PFSK-1 (cell line): ENCODE results near the gene TNFRSF1A.

Experiments
- POLR2AphosphoS5 ChIP-seq: IDR thresholded peaks from 2 replicates; pipeline ENCODE4 v1.6.1; 2012; ENCODE audit warnings: low read depth, mild to moderate bottlenecking, control low read depth, low read length, moderate library complexity
- TF ChIP-seq, protein P1 (sequence below), 2 experiments: IDR thresholded peaks; 2 replicates each; pipeline versions ENCODE4 v1.6.1 to v1.8.0; 2011 to 2012; ENCODE audit warnings: low read depth in 2 of 2, low read length in 2 of 2, control low read depth in 1 of 2, inconsistent platforms in 1 of 2, mild to moderate bottlenecking in 1 of 2, moderate library complexity in 1 of 2; ENCODE audit not compliant: insufficient read depth in 1 of 2

DNA sequence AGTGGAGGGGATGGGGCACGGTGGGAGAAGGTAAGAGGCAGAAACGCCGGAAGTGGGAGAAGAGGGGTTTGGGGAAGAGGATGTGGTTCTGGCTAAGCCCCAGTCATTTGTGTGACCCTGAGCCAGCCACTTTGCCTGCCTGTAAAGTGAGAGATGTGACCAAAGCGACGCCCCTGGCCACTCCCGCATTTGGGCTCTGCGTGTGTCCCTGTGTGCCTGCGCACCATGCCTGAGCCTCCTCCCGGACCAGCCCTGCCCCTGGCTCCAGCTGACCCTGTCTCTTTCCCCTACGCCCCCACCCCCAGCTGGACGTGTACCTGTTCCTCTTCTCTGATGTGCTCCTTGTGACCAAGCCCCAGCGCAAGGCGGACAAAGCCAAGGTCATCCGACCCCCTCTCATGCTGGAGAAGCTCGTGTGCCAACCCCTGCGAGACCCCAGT lies 23.4 kb downstream of the TNFRSF1A start:
- no peak for TF ChIP-seq POLR2AphosphoS5
- TF ChIP-seq, protein P1, sequence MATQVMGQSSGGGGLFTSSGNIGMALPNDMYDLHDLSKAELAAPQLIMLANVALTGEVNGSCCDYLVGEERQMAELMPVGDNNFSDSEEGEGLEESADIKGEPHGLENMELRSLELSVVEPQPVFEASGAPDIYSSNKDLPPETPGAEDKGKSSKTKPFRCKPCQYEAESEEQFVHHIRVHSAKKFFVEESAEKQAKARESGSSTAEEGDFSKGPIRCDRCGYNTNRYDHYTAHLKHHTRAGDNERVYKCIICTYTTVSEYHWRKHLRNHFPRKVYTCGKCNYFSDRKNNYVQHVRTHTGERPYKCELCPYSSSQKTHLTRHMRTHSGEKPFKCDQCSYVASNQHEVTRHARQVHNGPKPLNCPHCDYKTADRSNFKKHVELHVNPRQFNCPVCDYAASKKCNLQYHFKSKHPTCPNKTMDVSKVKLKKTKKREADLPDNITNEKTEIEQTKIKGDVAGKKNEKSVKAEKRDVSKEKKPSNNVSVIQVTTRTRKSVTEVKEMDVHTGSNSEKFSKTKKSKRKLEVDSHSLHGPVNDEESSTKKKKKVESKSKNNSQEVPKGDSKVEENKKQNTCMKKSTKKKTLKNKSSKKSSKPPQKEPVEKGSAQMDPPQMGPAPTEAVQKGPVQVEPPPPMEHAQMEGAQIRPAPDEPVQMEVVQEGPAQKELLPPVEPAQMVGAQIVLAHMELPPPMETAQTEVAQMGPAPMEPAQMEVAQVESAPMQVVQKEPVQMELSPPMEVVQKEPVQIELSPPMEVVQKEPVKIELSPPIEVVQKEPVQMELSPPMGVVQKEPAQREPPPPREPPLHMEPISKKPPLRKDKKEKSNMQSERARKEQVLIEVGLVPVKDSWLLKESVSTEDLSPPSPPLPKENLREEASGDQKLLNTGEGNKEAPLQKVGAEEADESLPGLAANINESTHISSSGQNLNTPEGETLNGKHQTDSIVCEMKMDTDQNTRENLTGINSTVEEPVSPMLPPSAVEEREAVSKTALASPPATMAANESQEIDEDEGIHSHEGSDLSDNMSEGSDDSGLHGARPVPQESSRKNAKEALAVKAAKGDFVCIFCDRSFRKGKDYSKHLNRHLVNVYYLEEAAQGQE (IDR thresholded peaks at IDR 0.05; ENCODE audit: insufficient read depth in 1 of 2, low read depth in 2 of 2, low read length in 2 of 2), result no peak
